Upper lobe of left lung (tissue), 4 donors: ENCODE data around the gene NYNRIN.

Experiments
- CTCF ChIP-seq, 6 experiments: fragments of 450-650 bp in 4 of 6; fragments of 200-600 bp in 2 of 6; sonication (generic) in 2 of 6; IDR thresholded peaks; one replicate each; pipeline ENCODE4 v1.5.1; 2016 to 2019; ENCODE audit warnings: antibody characterized with exemption in 6 of 6
- EP300 ChIP-seq, 4 donors: sonication (generic); formaldehyde crosslinking; IDR thresholded peaks; one replicate each; pipeline ENCODE4 v1.5.1; 2017; ENCODE audit warnings: antibody characterized with exemption in 4 of 4, control low read depth in 2 of 4
- POLR2A ChIP-seq, 4 donors: fragments of 450-650 bp; IDR thresholded peaks; one replicate each; pipeline ENCODE4 v1.5.1; 2016 to 2017; ENCODE audit warnings: antibody characterized with exemption in 4 of 4, mild to moderate bottlenecking in 2 of 4
- POLR2AphosphoS5 ChIP-seq, 2 donors: sonication (generic); formaldehyde crosslinking; IDR thresholded peaks; one replicate each; pipeline ENCODE4 v1.5.1; 2017; ENCODE audit warnings: antibody characterized with exemption in 2 of 2

- no peak for TF ChIP-seq POLR2A (IDR thresholded peaks at IDR 0.05)
- no peak for TF ChIP-seq EP300 (IDR thresholded peaks at IDR 0.05)
- no peak for TF ChIP-seq CTCF (IDR thresholded peaks at IDR 0.05)
- TF ChIP-seq POLR2AphosphoS5 (IDR thresholded peaks at IDR 0.05): no peak
Measured at GRCh38 chr14:24356208-24356607, 42.6 kb upstream of the NYNRIN start.
